Measurements from ENCODE around the gene ALKBH5.

- TF ChIP-seq CTCF (IDR thresholded peaks at IDR 0.05; ENCODE audit: low read depth, low read length, poor library complexity, severe bottlenecking) (no peak), EZH2phosphoT487 (IDR thresholded peaks at IDR 0.05; ENCODE audit: borderline replicate concordance, low read length) (no peak)
Measured at GRCh38 chr17:18203308-18203707, 19.7 kb downstream of the ALKBH5 start.
